CD14-positive monocyte (primary cell): Measurements from ENCODE around the gene PPFIA4. TPM values are rescaled to one million over a fixed set of nuclear protein-coding genes. Genes with fewer than 3 reads are reported as not detected.
A peak's percentile ranks its signal among the peaks of the same experiment; 100 is the strongest.

Experiments used
- DNase-seq, 3 donors: peaks; one replicate each; pipeline ENCODE4 v3.0.0-alpha.2; 2011 to 2022
- H2AFZ ChIP-seq: 2 replicates; pipeline ENCODE4 v1.6.0; 2012; ENCODE audit warnings: mild to moderate bottlenecking, low read depth, low read length, inconsistent platforms; ENCODE audit not compliant: insufficient read depth, poor library complexity, severe bottlenecking
- H3K27ac ChIP-seq, 2 donors: 1 replicate in 1 of 2; 2 replicates in 1 of 2; pipeline ENCODE4 v1.5.1; 2012 to 2013; ENCODE audit warnings: low read length in 2 of 2, control low read depth in 1 of 2, inconsistent platforms in 1 of 2, low read depth in 1 of 2, mild to moderate bottlenecking in 1 of 2
- H3K27me3 ChIP-seq, 2 donors: one replicate each; pipeline versions ENCODE4 v1.6.0 to v1.6.1; 2011 to 2013; ENCODE audit warnings: low read length in 2 of 2; ENCODE audit not compliant: control insufficient read depth in 2 of 2, insufficient read depth in 2 of 2
- H3K36me3 ChIP-seq, 2 donors: replicated peaks in 1 of 2; 1 replicate in 1 of 2; 2 replicates in 1 of 2; pipeline versions ENCODE4 v1.5.1 to v1.6.1; 2012 to 2013; ENCODE audit warnings: low read length in 2 of 2, control low read depth in 1 of 2, inconsistent platforms in 1 of 2, mild to moderate bottlenecking in 1 of 2; ENCODE audit not compliant: insufficient read depth in 2 of 2, control insufficient read depth in 1 of 2
- H3K4me1 ChIP-seq, 2 donors: 1 replicate in 1 of 2; 2 replicates in 1 of 2; pipeline versions ENCODE4 v1.5.1 to v1.6.1; 2012 to 2013; ENCODE audit warnings: low read length in 2 of 2, control low read depth in 1 of 2, inconsistent platforms in 1 of 2, mild to moderate bottlenecking in 1 of 2, moderate library complexity in 1 of 2; ENCODE audit not compliant: insufficient read depth in 2 of 2, control insufficient read depth in 1 of 2
- H3K4me2 ChIP-seq: replicated peaks from 2 replicates; pipeline ENCODE3; 2012; ENCODE audit warnings: low read length, moderate library complexity, mild to moderate bottlenecking; ENCODE audit not compliant: poor library complexity, severe bottlenecking; ENCODE audit errors: extremely low read depth
- H3K4me3 ChIP-seq, 3 experiments: fragments of 200-600 bp in 1 of 3; sonication (generic) in 1 of 3; replicated peaks in 1 of 3; 1 replicate in 2 of 3; 2 replicates in 1 of 3; pipeline ENCODE4 v1.5.1; 2011 to 2013; ENCODE audit warnings: low read length in 3 of 3, mild to moderate bottlenecking in 3 of 3, control low read depth in 2 of 3, low read depth in 2 of 3, inconsistent platforms in 1 of 3, moderate library complexity in 1 of 3
- H3K79me2 ChIP-seq: 2 replicates; pipeline ENCODE4 v1.6.0; 2012; ENCODE audit warnings: mild to moderate bottlenecking, control low read depth, inconsistent platforms, low read length, moderate library complexity; ENCODE audit not compliant: insufficient read depth
- H3K9ac ChIP-seq: 2 replicates; pipeline ENCODE4 v1.6.0; 2017; ENCODE audit warnings: low read length, mild to moderate bottlenecking; ENCODE audit not compliant: insufficient read depth, poor library complexity, severe bottlenecking
- H3K9me3 ChIP-seq, 2 donors: replicated peaks in 1 of 2; 1 replicate in 1 of 2; 2 replicates in 1 of 2; pipeline versions ENCODE4 v1.5.1 to v1.6.1; 2012 to 2013; ENCODE audit warnings: low read length in 2 of 2, control low read depth in 1 of 2; ENCODE audit not compliant: control insufficient read depth in 1 of 2, insufficient read depth in 1 of 2
- H4K20me1 ChIP-seq: 2 replicates; pipeline ENCODE4 v1.6.0; 2012; ENCODE audit warnings: mild to moderate bottlenecking, low read length, control low read depth, moderate library complexity; ENCODE audit not compliant: insufficient read depth
- H3K27ac Mint-ChIP-seq, 7 donors: one replicate each; pipeline ENCODE4 v1.8.0; 2020; ENCODE audit warnings: mild to moderate bottlenecking in 7 of 7, mixed read lengths in 7 of 7, moderate library complexity in 6 of 7, inconsistent platforms in 2 of 7
- H3K27me3 Mint-ChIP-seq, 3 donors: one replicate each; pipeline ENCODE4 v1.8.0; 2021 to 2022; ENCODE audit warnings: low read depth in 3 of 3, mild to moderate bottlenecking in 3 of 3, mixed read lengths in 3 of 3, moderate library complexity in 3 of 3, inconsistent platforms in 1 of 3
- H3K36me3 Mint-ChIP-seq, 2 donors: one replicate each; pipeline ENCODE4 v1.8.0; 2020; ENCODE audit warnings: mixed read lengths in 2 of 2, inconsistent platforms in 1 of 2, mild to moderate bottlenecking in 1 of 2
- H3K4me1 Mint-ChIP-seq: one replicate; pipeline ENCODE4 v1.8.0; 2020; ENCODE audit warnings: mild to moderate bottlenecking, mixed read lengths
- H3K4me3 Mint-ChIP-seq, 2 donors: one replicate each; pipeline ENCODE4 v1.8.0; 2020; ENCODE audit warnings: mild to moderate bottlenecking in 2 of 2, mixed read lengths in 2 of 2, moderate library complexity in 1 of 2
- H3K9me3 Mint-ChIP-seq, 7 donors: one replicate each; pipeline ENCODE4 v1.8.0; 2020 to 2022; ENCODE audit warnings: mixed read lengths in 7 of 7, mild to moderate bottlenecking in 6 of 7, moderate library complexity in 6 of 7, inconsistent platforms in 2 of 7
- WGBS: methylation state at CpG from one replicate; pipeline ENCODE4 v1.1.5; 2013; ENCODE audit warnings: missing lambda C conversion rate; ENCODE audit not compliant: insufficient coverage; 5-methylcytosine and 5-hydroxymethylcytosine counted together
- intact Hi-C, 2 donors: fragments of 100-400 bp; cut with micrococcal nuclease; formaldehyde crosslinking; loops; one replicate each; pipeline versions ENCODE4 v1.15.0 to v1.15.1; 2023
- polyA plus RNA-seq, 3 donors: library from polyadenylated mRNA; depleted of rRNA in 1 of 3; unstranded in 2 of 3; stranded (reverse) in 1 of 3; fragments of 300-500 nt in 2 of 3; fragments of >200 nt in 1 of 3; fragmentation: Illumina TruSeq in 2 of 3; gene quantifications; 1 replicate in 2 of 3; 2 replicates in 1 of 3; pipeline ENCODE4 v1.2.3, GENCODE V29; 2012 to 2021
- TF ChIP-seq, protein P1 (sequence below): fragments of 200-600 bp; IDR thresholded peaks from one replicate; pipeline ENCODE4 v1.8.0; 2022; ENCODE audit warnings: antibody characterized with exemption, mild to moderate bottlenecking

Gene PPFIA4
- polyA plus RNA-seq, 3 donors, result 0.52 to 1.0 (median 0.97) TPM

GRCh38 chr1:203033917-203034316 lies 7.6 kb downstream of the PPFIA4 start:
- H3K36me3 ChIP-seq, result no peaks in the 10 kb centered on the region
- no peaks in the 10 kb centered on the region for H3K9me3 ChIP-seq
- intact Hi-C loops, result no loop called here
- DNase-seq, result peak in 1 of 3 donors; percentile 2
- TF ChIP-seq, protein P1, sequence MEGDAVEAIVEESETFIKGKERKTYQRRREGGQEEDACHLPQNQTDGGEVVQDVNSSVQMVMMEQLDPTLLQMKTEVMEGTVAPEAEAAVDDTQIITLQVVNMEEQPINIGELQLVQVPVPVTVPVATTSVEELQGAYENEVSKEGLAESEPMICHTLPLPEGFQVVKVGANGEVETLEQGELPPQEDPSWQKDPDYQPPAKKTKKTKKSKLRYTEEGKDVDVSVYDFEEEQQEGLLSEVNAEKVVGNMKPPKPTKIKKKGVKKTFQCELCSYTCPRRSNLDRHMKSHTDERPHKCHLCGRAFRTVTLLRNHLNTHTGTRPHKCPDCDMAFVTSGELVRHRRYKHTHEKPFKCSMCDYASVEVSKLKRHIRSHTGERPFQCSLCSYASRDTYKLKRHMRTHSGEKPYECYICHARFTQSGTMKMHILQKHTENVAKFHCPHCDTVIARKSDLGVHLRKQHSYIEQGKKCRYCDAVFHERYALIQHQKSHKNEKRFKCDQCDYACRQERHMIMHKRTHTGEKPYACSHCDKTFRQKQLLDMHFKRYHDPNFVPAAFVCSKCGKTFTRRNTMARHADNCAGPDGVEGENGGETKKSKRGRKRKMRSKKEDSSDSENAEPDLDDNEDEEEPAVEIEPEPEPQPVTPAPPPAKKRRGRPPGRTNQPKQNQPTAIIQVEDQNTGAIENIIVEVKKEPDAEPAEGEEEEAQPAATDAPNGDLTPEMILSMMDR, result no peak
- H3K4me1 Mint-ChIP-seq, result peaks cover 10% of the 10 kb centered on the region
- H3K4me2 ChIP-seq, result no peak overlapping the region
- H3K4me1 ChIP-seq, result no peaks in the 10 kb centered on the region
- H3K4me3 ChIP-seq, result no peak overlapping the region
- peaks cover 4 to 23% (median 14%) of the 10 kb centered on the region in 3 donors for H3K27me3 Mint-ChIP-seq
- peaks cover 0 to 2% (median 0%) of the 10 kb centered on the region in 7 donors for H3K9me3 Mint-ChIP-seq
- H3K9ac ChIP-seq, result no peak overlapping the region
- no peak overlapping the region for H3K27ac Mint-ChIP-seq
- WGBS, result 89% methylated on average over 2 of the region's 2 CpGs
- no peaks in the 10 kb centered on the region for H3K79me2 ChIP-seq
- H2AFZ ChIP-seq, result no peak overlapping the region
- H3K36me3 Mint-ChIP-seq, result no peaks in the 10 kb centered on the region
- no peaks in the 10 kb centered on the region for H4K20me1 ChIP-seq
- peaks cover 0 to 2% of the 10 kb centered on the region in 2 donors for H3K27me3 ChIP-seq
- no peak overlapping the region for H3K4me3 Mint-ChIP-seq
- H3K27ac ChIP-seq, result no peak overlapping the region

GRCh38 chr1:203034422-203035110 lies 8.3 kb downstream of the PPFIA4 start:
- Histone ChIP-seq H3K9ac (no peak overlapping the region), H3K79me2 (no peaks in the 10 kb centered on the region), H3K4me1 (no peaks in the 10 kb centered on the region), H3K27ac (no peak overlapping the region), H2AFZ (no peak overlapping the region), H3K4me3 (no peak overlapping the region), H3K36me3 (no peaks in the 10 kb centered on the region), H3K4me2 (no peak overlapping the region), H3K27me3 (peaks cover 0 to 2% of the 10 kb centered on the region in 2 donors), H4K20me1 (no peaks in the 10 kb centered on the region), H3K9me3 (no peaks in the 10 kb centered on the region)
- TF ChIP-seq, protein P1, result no peak
- Mint-ChIP-seq H3K36me3 (no peaks in the 10 kb centered on the region), H3K27me3 (peaks cover 4 to 24% (median 14%) of the 10 kb centered on the region in 3 donors), H3K27ac (no peak overlapping the region), H3K9me3 (peaks cover 0 to 2% (median 0%) of the 10 kb centered on the region in 7 donors), H3K4me1 (peaks cover 12% of the 10 kb centered on the region), H3K4me3 (no peak overlapping the region)
- intact Hi-C loops, result loop anchor here in 1 of 2 donors (5.0 kb wide), 1 partner anchor 233 kb away; no protein-coding TSS in a partner anchor
- peak in 1 of 3 donors; percentile 2 for DNase-seq
- WGBS, result 87% methylated on average over 7 of the region's 10 CpGs
